Heart left ventricle (tissue), 13 donors: ENCODE measurements around the gene C5orf22.

Experiments
- POLR2A ChIP-seq, 2 donors: fragments of 450-650 bp; IDR thresholded peaks; one replicate each; pipeline ENCODE4 v1.6.1; 2017; ENCODE audit warnings: antibody characterized with exemption in 2 of 2, mild to moderate bottlenecking in 2 of 2, moderate library complexity in 2 of 2
- TF ChIP-seq, protein P1 (sequence below), 12 donors: fragments of 200-600 bp; sonication (generic) in 4 of 12; IDR thresholded peaks; one replicate each; pipeline versions ENCODE4 v1.5.0 to v1.8.0; 2018 to 2022; ENCODE audit warnings: antibody characterized with exemption in 12 of 12, mild to moderate bottlenecking in 5 of 12
- donor health status: ischemic (EF 13 %, LVEDD 7.1; RV severe dilation, severe dysfunction).
- donor health status: DM: no; HTN: yes; CAD: no.
- donor health status: DM: no; HTN: no; CAD: no.
- donor health status: ischemic (EF 25% LVEDD 6.9; RV normal size, moderate dysfunction).
- donor health status: ischemic (EF 25% LVEDD 5.7; RV mildly dilated, moderate dysfunction).
- donor health status: ischemic (EF 35%, LVEDD 5.7; RV mildly dilated, moderate dysfunction).
- donor health status: nonischemic (EF 11% LVEDD 7.7; RV severe dilation, severe dysfunction).
- donor health status: DM: yes; HTN: yes; CAD: no.
- donor health status: PGD.
- donor health status: ischemic (EF 29% LVEDD 5.4; RV normal size, mild dysfunction).
- donor health status: nonischemic (EF 23%, LVEDD 6.1; RV moderate dilation, normal function).

DNA sequence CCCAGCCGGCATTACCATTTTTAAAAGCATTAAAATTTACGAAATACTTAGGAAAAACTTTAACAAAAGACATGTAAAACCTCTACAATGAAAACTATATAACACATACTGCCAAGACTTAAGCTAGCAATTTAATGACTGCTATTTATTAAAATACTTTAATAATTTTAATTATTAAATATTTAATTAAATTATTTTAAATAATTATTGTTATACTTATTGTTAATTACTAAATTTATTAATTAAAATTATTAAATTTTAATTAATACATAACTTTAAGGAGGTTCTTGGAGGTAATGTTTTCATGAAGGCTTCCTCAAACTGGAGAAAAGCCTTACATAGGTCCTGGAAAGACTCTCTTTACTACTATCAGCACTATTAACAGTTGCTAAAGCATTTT, 47.5 kb downstream of the C5orf22 start:
- TF ChIP-seq, protein P1, sequence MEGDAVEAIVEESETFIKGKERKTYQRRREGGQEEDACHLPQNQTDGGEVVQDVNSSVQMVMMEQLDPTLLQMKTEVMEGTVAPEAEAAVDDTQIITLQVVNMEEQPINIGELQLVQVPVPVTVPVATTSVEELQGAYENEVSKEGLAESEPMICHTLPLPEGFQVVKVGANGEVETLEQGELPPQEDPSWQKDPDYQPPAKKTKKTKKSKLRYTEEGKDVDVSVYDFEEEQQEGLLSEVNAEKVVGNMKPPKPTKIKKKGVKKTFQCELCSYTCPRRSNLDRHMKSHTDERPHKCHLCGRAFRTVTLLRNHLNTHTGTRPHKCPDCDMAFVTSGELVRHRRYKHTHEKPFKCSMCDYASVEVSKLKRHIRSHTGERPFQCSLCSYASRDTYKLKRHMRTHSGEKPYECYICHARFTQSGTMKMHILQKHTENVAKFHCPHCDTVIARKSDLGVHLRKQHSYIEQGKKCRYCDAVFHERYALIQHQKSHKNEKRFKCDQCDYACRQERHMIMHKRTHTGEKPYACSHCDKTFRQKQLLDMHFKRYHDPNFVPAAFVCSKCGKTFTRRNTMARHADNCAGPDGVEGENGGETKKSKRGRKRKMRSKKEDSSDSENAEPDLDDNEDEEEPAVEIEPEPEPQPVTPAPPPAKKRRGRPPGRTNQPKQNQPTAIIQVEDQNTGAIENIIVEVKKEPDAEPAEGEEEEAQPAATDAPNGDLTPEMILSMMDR (IDR thresholded peaks at IDR 0.05), result no peak
- no peak for TF ChIP-seq POLR2A (IDR thresholded peaks at IDR 0.05)
